GM18868 (cell line): ENCODE data around the gene GLRX2.
A peak's percentile ranks its signal among the peaks of the same experiment; 100 is the strongest.

Experiments
- ATAC-seq: cut with Tn5 transposase; IDR thresholded peaks from one replicate; pipeline ENCODE4 v1.9.1; 2021; ENCODE audit warnings: mild to moderate bottlenecking, moderate library complexity; ENCODE audit not compliant: unreplicated experiment

Gene GLRX2

GRCh38 chr1:193113258-193113991, 8.2 kb upstream of the GLRX2 start:
- ATAC-seq, result no peak

GRCh38 chr1:193111641-193112090, 6.5 kb upstream of the GLRX2 start:
- no peak for ATAC-seq

GRCh38 chr1:193110864-193111263, 5.7 kb upstream of the GLRX2 start:
- no peak for ATAC-seq

GRCh38 chr1:193110246-193110645, 5.0 kb upstream of the GLRX2 start:
- ATAC-seq, result no peak

- no peak for ATAC-seq
These were observed 4.4 kb upstream of the GLRX2 start for GRCh38 chr1:193109619-193110018.

- no peak for ATAC-seq
These were observed 3.3 kb upstream of the GLRX2 start for GRCh38 chr1:193108471-193108870.

- ATAC-seq, result no peak
These were observed 585 bp upstream of the GLRX2 start for GRCh38 chr1:193105821-193106177.

GRCh38 chr1:193104502-193104906, 710 bp downstream of the GLRX2 start:
- ATAC-seq, result peak; percentile 33

- ATAC-seq, result no peak
These were observed 1.3 kb downstream of the GLRX2 start for GRCh38 chr1:193103759-193104501.

GRCh38 chr1:193102662-193103061, 2.6 kb downstream of the GLRX2 start:
- no peak for ATAC-seq

- ATAC-seq, result no peak
These were observed 11.1 kb downstream of the GLRX2 start for GRCh38 chr1:193094112-193094511.

GRCh38 chr1:193090865-193091264, 14.3 kb downstream of the GLRX2 start:
- no peak for ATAC-seq

GRCh38 chr1:193087893-193088292, 17.3 kb downstream of the GLRX2 start:
- ATAC-seq, result no peak

GRCh38 chr1:193086342-193086741, 18.9 kb downstream of the GLRX2 start:
- ATAC-seq, result no peak

- ATAC-seq, result no peak
These were observed 20.0 kb downstream of the GLRX2 start for GRCh38 chr1:193085263-193085662.

- ATAC-seq, result peak; percentile 96
These were observed 21.7 kb downstream of the GLRX2 start for GRCh38 chr1:193083365-193084088.

GRCh38 chr1:193079187-193079586, 26.0 kb downstream of the GLRX2 start:
- ATAC-seq, result no peak

GRCh38 chr1:193077991-193078390, 27.2 kb downstream of the GLRX2 start:
- no peak for ATAC-seq

GRCh38 chr1:193070942-193071341, 34.3 kb downstream of the GLRX2 start:
- peak; percentile 47 for ATAC-seq

- ATAC-seq, result peak; percentile 47
These were observed 34.8 kb downstream of the GLRX2 start for GRCh38 chr1:193070386-193070753.

- no peak for ATAC-seq
These were observed 35.3 kb downstream of the GLRX2 start for GRCh38 chr1:193069748-193070385.
